ENCODE data around the gene ZNF888.
"Not testable (repeated sequence)": the region's sequence is repeated elsewhere in the genome, so short reads cannot be mapped to it uniquely, and the experiment has no call there.

Gene ZNF888

DNA sequence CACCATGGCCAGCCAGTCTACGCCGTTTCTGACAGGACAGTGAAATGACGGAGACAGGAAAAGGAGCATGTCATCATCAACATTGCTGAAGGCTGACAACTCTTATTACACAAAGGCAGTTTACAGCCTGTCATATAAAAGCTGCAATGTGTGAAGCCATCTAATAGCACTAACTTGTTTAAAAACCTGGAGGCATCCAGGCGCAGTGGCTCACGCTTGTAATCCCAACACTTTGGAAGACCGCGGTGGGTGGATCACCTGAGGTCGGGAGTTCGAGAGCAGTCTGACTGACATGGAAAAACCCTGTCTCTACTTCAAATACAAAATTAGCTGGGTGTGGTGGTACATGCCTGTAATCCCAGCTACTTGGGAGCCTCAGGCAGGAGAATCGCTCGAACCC is 55.2 kb downstream of the ZNF888 start:
- not testable (repeated sequence) for DNase-seq

DNA sequence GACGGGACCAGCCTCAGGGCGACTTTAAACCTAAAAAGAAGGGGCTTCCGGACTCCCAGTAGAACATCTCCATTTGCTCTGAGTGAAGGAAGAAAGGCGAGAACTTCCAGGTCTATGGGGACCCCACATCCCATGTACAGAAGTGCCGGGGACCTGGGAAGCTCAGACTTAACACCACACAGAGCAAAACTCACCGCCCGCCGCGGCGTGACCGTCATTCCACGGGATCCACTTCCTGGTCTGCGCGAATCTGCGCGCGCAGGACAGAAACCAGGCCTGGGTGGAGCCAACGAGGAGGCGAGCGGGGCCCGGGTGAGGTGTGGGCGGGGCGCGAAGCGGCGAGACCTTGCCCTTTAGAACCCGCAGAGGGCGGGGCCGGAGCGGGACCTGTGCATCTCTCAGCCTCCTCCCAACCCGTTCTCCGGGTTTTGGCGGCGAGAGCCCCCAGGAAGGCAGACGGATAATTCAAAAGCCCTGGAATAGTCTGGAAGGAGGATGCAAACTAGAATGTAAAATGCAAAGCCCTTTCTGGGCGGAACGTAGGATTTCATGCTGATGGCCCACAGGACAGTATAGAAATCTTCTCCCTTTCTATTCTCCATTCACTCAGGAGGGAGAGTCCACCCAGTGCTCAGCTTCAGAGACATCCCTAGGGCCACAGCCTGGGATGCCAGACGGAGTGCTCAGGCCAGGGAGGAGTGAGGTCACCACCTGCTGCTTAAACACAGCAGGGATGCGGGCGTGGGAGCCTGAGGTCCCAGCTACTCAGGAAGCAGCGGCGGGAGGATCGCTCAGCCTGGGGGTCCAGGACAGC is 65.6 kb downstream of the ZNF888 start, which contains the start of gene ZNF468:
TSS of gene ZNF468 (minus strand) at position 242 of the 814 bp plus-strand sequence. CDS start 3,347 bp downstream, outside the sequence.
- peak; percentile 29 to 49 (median 43) for DNase-seq

DNA sequence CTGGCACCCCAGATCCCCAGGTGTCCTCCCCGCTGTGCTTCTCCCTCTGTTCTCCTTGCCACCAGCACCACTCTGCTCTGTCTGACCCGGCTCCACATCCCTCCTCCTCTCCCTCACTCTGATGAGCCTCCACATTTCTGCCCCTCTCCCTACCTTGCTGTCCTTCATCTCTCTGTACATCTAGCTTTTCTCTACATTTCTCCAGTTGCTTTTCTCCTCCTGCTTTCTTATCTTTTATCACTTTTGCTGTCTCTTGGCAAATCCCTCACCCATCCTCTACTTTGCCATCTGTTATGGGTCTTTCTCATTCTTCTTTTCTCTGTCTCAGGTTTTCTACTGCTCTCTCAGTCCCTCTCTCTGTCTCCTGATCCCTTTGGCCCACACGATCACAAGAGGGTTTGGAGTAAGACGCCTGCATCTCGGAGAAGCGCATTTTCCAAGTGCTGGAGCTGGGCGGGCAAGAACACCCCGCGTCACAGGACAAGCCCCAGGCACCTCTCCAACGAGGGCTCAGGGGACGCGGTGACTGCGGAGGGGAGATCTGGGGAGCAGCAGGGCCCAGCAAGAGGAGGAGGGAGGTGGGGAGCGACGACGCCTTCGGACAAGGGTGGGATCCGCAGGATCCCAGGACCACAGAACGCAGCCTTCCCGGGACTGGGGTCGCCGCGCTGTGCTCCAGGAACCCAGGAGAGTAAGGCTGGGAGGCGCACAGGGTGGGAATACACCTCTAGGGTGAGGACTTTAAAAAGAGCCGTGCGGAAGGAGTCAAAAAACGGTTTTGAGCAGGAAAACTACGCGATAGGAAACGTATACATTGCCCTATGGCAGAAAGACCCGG is 66.5 kb downstream of the ZNF888 start:
- not testable (repeated sequence) for DNase-seq
